CD14-positive monocyte (primary cell): ENCODE data around the gene BCL2L12. TPM values are rescaled to one million over a fixed set of nuclear protein-coding genes. Genes with fewer than 3 reads are reported as not detected.
A peak's percentile ranks its signal among the peaks of the same experiment; 100 is the strongest.

Experiments used
- DNase-seq, 3 donors: peaks; one replicate each; pipeline ENCODE4 v3.0.0-alpha.2; 2011 to 2022
- H2AFZ ChIP-seq: 2 replicates; pipeline ENCODE4 v1.6.0; 2012; ENCODE audit warnings: mild to moderate bottlenecking, low read depth, low read length, inconsistent platforms; ENCODE audit not compliant: insufficient read depth, poor library complexity, severe bottlenecking
- H3K27ac ChIP-seq, 2 donors: 1 replicate in 1 of 2; 2 replicates in 1 of 2; pipeline ENCODE4 v1.5.1; 2012 to 2013; ENCODE audit warnings: low read length in 2 of 2, control low read depth in 1 of 2, inconsistent platforms in 1 of 2, low read depth in 1 of 2, mild to moderate bottlenecking in 1 of 2
- H3K27me3 ChIP-seq, 2 donors: one replicate each; pipeline versions ENCODE4 v1.6.0 to v1.6.1; 2011 to 2013; ENCODE audit warnings: low read length in 2 of 2; ENCODE audit not compliant: control insufficient read depth in 2 of 2, insufficient read depth in 2 of 2
- H3K36me3 ChIP-seq, 2 donors: replicated peaks in 1 of 2; 1 replicate in 1 of 2; 2 replicates in 1 of 2; pipeline versions ENCODE4 v1.5.1 to v1.6.1; 2012 to 2013; ENCODE audit warnings: low read length in 2 of 2, control low read depth in 1 of 2, inconsistent platforms in 1 of 2, mild to moderate bottlenecking in 1 of 2; ENCODE audit not compliant: insufficient read depth in 2 of 2, control insufficient read depth in 1 of 2
- H3K4me1 ChIP-seq, 2 donors: 1 replicate in 1 of 2; 2 replicates in 1 of 2; pipeline versions ENCODE4 v1.5.1 to v1.6.1; 2012 to 2013; ENCODE audit warnings: low read length in 2 of 2, control low read depth in 1 of 2, inconsistent platforms in 1 of 2, mild to moderate bottlenecking in 1 of 2, moderate library complexity in 1 of 2; ENCODE audit not compliant: insufficient read depth in 2 of 2, control insufficient read depth in 1 of 2
- H3K4me2 ChIP-seq: replicated peaks from 2 replicates; pipeline ENCODE3; 2012; ENCODE audit warnings: low read length, moderate library complexity, mild to moderate bottlenecking; ENCODE audit not compliant: poor library complexity, severe bottlenecking; ENCODE audit errors: extremely low read depth
- H3K4me3 ChIP-seq, 3 experiments: fragments of 200-600 bp in 1 of 3; sonication (generic) in 1 of 3; replicated peaks in 1 of 3; 1 replicate in 2 of 3; 2 replicates in 1 of 3; pipeline ENCODE4 v1.5.1; 2011 to 2013; ENCODE audit warnings: low read length in 3 of 3, mild to moderate bottlenecking in 3 of 3, control low read depth in 2 of 3, low read depth in 2 of 3, inconsistent platforms in 1 of 3, moderate library complexity in 1 of 3
- H3K79me2 ChIP-seq: 2 replicates; pipeline ENCODE4 v1.6.0; 2012; ENCODE audit warnings: mild to moderate bottlenecking, control low read depth, inconsistent platforms, low read length, moderate library complexity; ENCODE audit not compliant: insufficient read depth
- H3K9ac ChIP-seq: 2 replicates; pipeline ENCODE4 v1.6.0; 2017; ENCODE audit warnings: low read length, mild to moderate bottlenecking; ENCODE audit not compliant: insufficient read depth, poor library complexity, severe bottlenecking
- H3K9me3 ChIP-seq, 2 donors: replicated peaks in 1 of 2; 1 replicate in 1 of 2; 2 replicates in 1 of 2; pipeline versions ENCODE4 v1.5.1 to v1.6.1; 2012 to 2013; ENCODE audit warnings: low read length in 2 of 2, control low read depth in 1 of 2; ENCODE audit not compliant: control insufficient read depth in 1 of 2, insufficient read depth in 1 of 2
- H4K20me1 ChIP-seq: 2 replicates; pipeline ENCODE4 v1.6.0; 2012; ENCODE audit warnings: mild to moderate bottlenecking, low read length, control low read depth, moderate library complexity; ENCODE audit not compliant: insufficient read depth
- H3K27ac Mint-ChIP-seq, 7 donors: one replicate each; pipeline ENCODE4 v1.8.0; 2020; ENCODE audit warnings: mild to moderate bottlenecking in 7 of 7, mixed read lengths in 7 of 7, moderate library complexity in 6 of 7, inconsistent platforms in 2 of 7
- H3K27me3 Mint-ChIP-seq, 3 donors: one replicate each; pipeline ENCODE4 v1.8.0; 2021 to 2022; ENCODE audit warnings: low read depth in 3 of 3, mild to moderate bottlenecking in 3 of 3, mixed read lengths in 3 of 3, moderate library complexity in 3 of 3, inconsistent platforms in 1 of 3
- H3K36me3 Mint-ChIP-seq, 2 donors: one replicate each; pipeline ENCODE4 v1.8.0; 2020; ENCODE audit warnings: mixed read lengths in 2 of 2, inconsistent platforms in 1 of 2, mild to moderate bottlenecking in 1 of 2
- H3K4me1 Mint-ChIP-seq: one replicate; pipeline ENCODE4 v1.8.0; 2020; ENCODE audit warnings: mild to moderate bottlenecking, mixed read lengths
- H3K4me3 Mint-ChIP-seq, 2 donors: one replicate each; pipeline ENCODE4 v1.8.0; 2020; ENCODE audit warnings: mild to moderate bottlenecking in 2 of 2, mixed read lengths in 2 of 2, moderate library complexity in 1 of 2
- H3K9me3 Mint-ChIP-seq, 7 donors: one replicate each; pipeline ENCODE4 v1.8.0; 2020 to 2022; ENCODE audit warnings: mixed read lengths in 7 of 7, mild to moderate bottlenecking in 6 of 7, moderate library complexity in 6 of 7, inconsistent platforms in 2 of 7
- WGBS: methylation state at CpG from one replicate; pipeline ENCODE4 v1.1.5; 2013; ENCODE audit warnings: missing lambda C conversion rate; ENCODE audit not compliant: insufficient coverage; 5-methylcytosine and 5-hydroxymethylcytosine counted together
- intact Hi-C, 2 donors: fragments of 100-400 bp; cut with micrococcal nuclease; formaldehyde crosslinking; loops; one replicate each; pipeline versions ENCODE4 v1.15.0 to v1.15.1; 2023
- polyA minus RNA-seq: library from RNA; depleted of rRNA, polyadenylated mRNA; stranded (reverse); fragments of >200 nt; gene quantifications from 2 replicates; pipeline ENCODE4 v1.2.3, GENCODE V29; 2012
- polyA plus RNA-seq, 3 donors: library from polyadenylated mRNA; depleted of rRNA in 1 of 3; unstranded in 2 of 3; stranded (reverse) in 1 of 3; fragments of 300-500 nt in 2 of 3; fragments of >200 nt in 1 of 3; fragmentation: Illumina TruSeq in 2 of 3; gene quantifications; 1 replicate in 2 of 3; 2 replicates in 1 of 3; pipeline ENCODE4 v1.2.3, GENCODE V29; 2012 to 2021
- total RNA-seq, 12 experiments: library from RNA in 1 of 12; stranded (reverse) in 1 of 12; fragments of 120-200 nt in 1 of 12; gene quantifications; one replicate each; pipeline ENCODE4 v1.2.4 and lab custom pipeline; 2013 to 2026; ENCODE audit warnings: mixed read lengths in 6 of 12, inconsistent platforms in 1 of 12
- TF ChIP-seq, protein P1 (sequence below): fragments of 200-600 bp; IDR thresholded peaks from one replicate; pipeline ENCODE4 v1.8.0; 2022; ENCODE audit warnings: antibody characterized with exemption, mild to moderate bottlenecking

Gene BCL2L12, protein sequence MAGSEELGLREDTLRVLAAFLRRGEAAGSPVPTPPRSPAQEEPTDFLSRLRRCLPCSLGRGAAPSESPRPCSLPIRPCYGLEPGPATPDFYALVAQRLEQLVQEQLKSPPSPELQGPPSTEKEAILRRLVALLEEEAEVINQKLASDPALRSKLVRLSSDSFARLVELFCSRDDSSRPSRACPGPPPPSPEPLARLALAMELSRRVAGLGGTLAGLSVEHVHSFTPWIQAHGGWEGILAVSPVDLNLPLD
- total RNA-seq (2013) = 3.1 TPM
- polyA plus RNA-seq (10 to 100 TPM in 1 of 3 donors, 1 to 10 TPM in 2; 5.7 to 10.3 (median 8.6) TPM), polyA minus RNA-seq (1.9 and 2.6 TPM in 2 replicates), total RNA-seq (lab: John Stamatoyannopoulos, UW) (0.46 to 3.0 (median 2.0) reads per million in 11 experiments)

DNA sequence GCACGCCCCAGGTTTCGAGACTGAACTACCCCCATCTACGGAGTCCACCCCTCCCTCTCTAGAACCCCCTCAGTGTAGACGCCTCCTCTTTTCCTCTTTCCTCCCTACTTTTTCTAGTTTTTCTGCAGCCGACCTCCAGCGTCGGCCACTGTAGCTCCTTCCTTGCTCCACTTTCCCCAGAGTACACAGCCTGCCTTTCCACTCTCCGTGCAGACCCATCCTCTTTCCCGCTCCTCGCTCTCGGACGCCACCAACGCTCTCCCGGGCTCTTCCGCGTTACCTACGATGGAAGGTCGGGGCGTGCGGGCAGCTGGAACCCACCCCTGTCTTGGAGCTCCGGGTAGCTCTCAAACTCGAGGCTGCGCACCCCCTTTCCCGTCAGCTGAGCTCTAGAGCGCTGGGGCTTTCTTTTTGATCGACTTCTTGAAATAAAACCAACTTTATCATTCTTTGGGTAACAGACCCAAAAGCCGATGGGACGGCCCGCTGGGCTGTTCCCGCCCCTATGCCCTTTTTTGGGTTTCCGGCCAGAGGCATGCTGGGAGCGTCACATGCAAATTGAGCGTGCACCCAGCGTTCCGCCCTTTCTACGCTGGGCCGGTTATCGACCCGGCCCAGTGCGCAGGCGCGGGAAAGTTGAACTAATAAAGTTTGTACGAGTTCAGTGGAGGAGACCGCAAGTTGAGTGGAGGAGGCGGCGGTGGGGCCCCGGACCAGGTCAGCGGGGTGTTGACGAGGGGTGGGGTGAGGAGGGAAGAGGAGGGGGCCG lies at the start of gene BCL2L12, which contains the start of gene IRF3:
BCL2L12 (plus strand) TSS at position 583 of the 769 bp plus-strand sequence. CDS start 760 bp downstream, outside the sequence.
IRF3 (minus strand) TSS at position 507 of the 769 bp plus-strand sequence. CDS start 1,019 bp downstream, outside the sequence.
- H3K9me3 ChIP-seq = no peaks in the 10 kb centered on the region
- peak within 1 kb of the TSS; percentile 97 to 100 for H3K4me3 Mint-ChIP-seq
- peaks cover 22 to 27% of the 10 kb centered on the region in 2 donors for H3K36me3 ChIP-seq
- H3K27me3 Mint-ChIP-seq = no peaks in the 10 kb centered on the region
- peak within 1 kb of the TSS; percentile 52 to 78 for H3K27ac ChIP-seq
- intact Hi-C loops = loop anchor here in 1 of 2 donors (10.0 kb wide), 1 partner anchor 359 kb away; the partner anchor contains the start of genes VRK3 and ZNF473
- peaks cover 37% of the 10 kb centered on the region for H4K20me1 ChIP-seq
- WGBS = under 1% methylated on average over 39 of the region's 50 CpGs
- TF ChIP-seq, protein P1, sequence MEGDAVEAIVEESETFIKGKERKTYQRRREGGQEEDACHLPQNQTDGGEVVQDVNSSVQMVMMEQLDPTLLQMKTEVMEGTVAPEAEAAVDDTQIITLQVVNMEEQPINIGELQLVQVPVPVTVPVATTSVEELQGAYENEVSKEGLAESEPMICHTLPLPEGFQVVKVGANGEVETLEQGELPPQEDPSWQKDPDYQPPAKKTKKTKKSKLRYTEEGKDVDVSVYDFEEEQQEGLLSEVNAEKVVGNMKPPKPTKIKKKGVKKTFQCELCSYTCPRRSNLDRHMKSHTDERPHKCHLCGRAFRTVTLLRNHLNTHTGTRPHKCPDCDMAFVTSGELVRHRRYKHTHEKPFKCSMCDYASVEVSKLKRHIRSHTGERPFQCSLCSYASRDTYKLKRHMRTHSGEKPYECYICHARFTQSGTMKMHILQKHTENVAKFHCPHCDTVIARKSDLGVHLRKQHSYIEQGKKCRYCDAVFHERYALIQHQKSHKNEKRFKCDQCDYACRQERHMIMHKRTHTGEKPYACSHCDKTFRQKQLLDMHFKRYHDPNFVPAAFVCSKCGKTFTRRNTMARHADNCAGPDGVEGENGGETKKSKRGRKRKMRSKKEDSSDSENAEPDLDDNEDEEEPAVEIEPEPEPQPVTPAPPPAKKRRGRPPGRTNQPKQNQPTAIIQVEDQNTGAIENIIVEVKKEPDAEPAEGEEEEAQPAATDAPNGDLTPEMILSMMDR = no peak
- DNase-seq = peak; percentile 95 to 97 (median 95)
- H2AFZ ChIP-seq = peak within 1 kb of the TSS; percentile 92
- peaks cover 17 to 35% of the 10 kb centered on the region in 2 donors for H3K4me1 ChIP-seq
- H3K79me2 ChIP-seq = peaks cover 45% of the 10 kb centered on the region
- peak within 1 kb of the TSS; percentile 64 for H3K9ac ChIP-seq
- peak within 1 kb of the TSS; percentile 89 to 99 (median 94) for H3K27ac Mint-ChIP-seq
- H3K4me1 Mint-ChIP-seq = peaks cover 32% of the 10 kb centered on the region
- H3K36me3 Mint-ChIP-seq = peaks cover 25 to 36% of the 10 kb centered on the region in 2 donors
- H3K9me3 Mint-ChIP-seq = peaks cover 0 to under 1% (median 0%) of the 10 kb centered on the region in 7 donors
- H3K4me3 ChIP-seq = peak within 1 kb of the TSS; percentile 52 to 94 (median 72)
- peak within 1 kb of the TSS; percentile 100 for H3K4me2 ChIP-seq
- no peaks in the 10 kb centered on the region for H3K27me3 ChIP-seq

DNA sequence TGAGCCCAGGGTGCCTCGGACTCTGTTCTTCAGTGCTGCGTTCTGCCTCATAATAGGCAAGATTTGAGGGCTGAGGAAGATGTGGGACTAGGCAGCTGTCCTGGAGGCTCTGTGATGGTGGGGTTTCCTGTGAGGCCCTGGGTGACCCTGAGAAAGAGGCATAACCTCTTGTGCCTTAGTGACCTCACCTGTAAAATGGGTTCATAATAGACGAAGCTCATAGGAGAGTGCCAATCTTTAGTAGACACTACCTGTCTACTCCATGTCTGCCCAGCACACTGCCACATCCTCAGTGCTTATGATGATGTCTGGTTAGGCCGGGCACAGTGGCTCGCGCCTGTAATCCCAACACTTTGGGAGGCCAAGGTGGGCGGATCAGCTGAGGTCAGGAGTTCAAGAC lies 49.2 kb upstream of the BCL2L12 start:
- Histone ChIP-seq H3K4me2 (no peak overlapping the region), H4K20me1 (peaks cover 74% of the 10 kb centered on the region), H3K4me3 (no peak overlapping the region), H3K36me3 (peaks cover 64 to 78% of the 10 kb centered on the region in 2 donors), H3K27me3 (no peaks in the 10 kb centered on the region), H3K4me1 (peaks cover 5 to 19% of the 10 kb centered on the region in 2 donors), H3K27ac (no peak overlapping the region), H3K9ac (no peak overlapping the region), H3K9me3 (no peaks in the 10 kb centered on the region), H2AFZ (no peak overlapping the region), H3K79me2 (peaks cover 31% of the 10 kb centered on the region)
- 97% methylated on average over 6 of the region's 7 CpGs for WGBS
- no peaks in the 10 kb centered on the region for H3K27me3 Mint-ChIP-seq
- peaks cover 50 to 81% of the 10 kb centered on the region in 2 donors for H3K36me3 Mint-ChIP-seq
- H3K4me3 Mint-ChIP-seq = no peak overlapping the region
- DNase-seq = no peak
- intact Hi-C loops = no loop called here
- TF ChIP-seq, protein P1 = no peak
- peaks cover 18% of the 10 kb centered on the region for H3K4me1 Mint-ChIP-seq
- H3K9me3 Mint-ChIP-seq = peaks cover 0 to 6% (median 0%) of the 10 kb centered on the region in 7 donors
- no peak overlapping the region for H3K27ac Mint-ChIP-seq
